ENCODE results near the gene FBXW11. TPM values are rescaled to one million over a fixed set of nuclear protein-coding genes. Genes with fewer than 3 reads are reported as not detected.

The FBXW11 gene
- total and polyA plus RNA-seq, 10 of the 15 experiments (the other 5 are each of a cell fraction or from before 2014, with no cell fraction given), result 4.3 to 61.5 (median 40.0) TPM

DNA sequence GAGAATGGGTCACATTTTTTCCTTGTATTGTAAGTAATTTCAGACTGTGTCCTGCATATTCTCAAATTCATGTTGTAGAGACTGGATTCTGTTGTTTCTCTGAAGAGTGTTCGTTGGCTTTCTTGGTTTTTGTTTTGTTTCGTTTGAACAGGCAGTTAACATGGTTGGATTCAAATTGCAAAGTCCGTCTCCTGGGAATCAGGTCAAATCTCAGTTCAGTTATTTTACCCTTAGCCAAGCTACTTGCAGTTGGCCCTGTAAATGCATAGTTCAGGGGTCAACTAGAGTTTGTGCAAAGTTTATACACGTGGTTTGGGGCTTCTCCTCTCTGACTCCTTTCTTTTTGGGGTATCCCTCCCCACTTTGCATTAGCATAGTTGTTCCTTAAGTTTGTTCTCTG lies 21.7 kb upstream of the FBXW11 start:
- ChIA-PET CTCF (interaction anchor here (1.4 to 1.9 kb wide), 2 partner anchors 10 to 116 kb away, joined by 3 to 7 read pairs; no protein-coding TSS in a partner anchor), RAD21 (ENCODE audit: unreplicated experiment) (interaction anchor here (0.8 kb wide), 1 partner anchor 266 kb away, joined by 3 read pairs; no protein-coding TSS in a partner anchor), POLR2A (interaction anchor here (0.6 to 1.1 kb wide), 3 partner anchors 17 to 51 kb away, joined by 3 to 4 read pairs (median 3); partner anchors contain the start of gene FBXW11), SMC1A (ENCODE audit: uncharacterized antibody, unreplicated experiment) (interaction anchor here (1.2 kb wide), 1 partner anchor 116 kb away, joined by 3 read pairs; no protein-coding TSS in a partner anchor)
- H3K4me3 ChIP-seq, result no peak overlapping the region
- no peaks in the 10 kb centered on the region for H3K79me2 ChIP-seq (ENCODE audit: control insufficient read depth, insufficient read depth, low read length)
- H3K4me1 ChIP-seq (ENCODE audit: control insufficient read depth, insufficient read depth, low read length), result no peaks in the 10 kb centered on the region
- no peak for FAIRE-seq
- no peaks in the 10 kb centered on the region for H3K36me3 ChIP-seq (ENCODE audit: control insufficient read depth in 2 of 2, insufficient read depth in 2 of 2, low read length in 1 of 2)
- 46% methylated on average over 4 of the region's 4 CpGs for WGBS (ENCODE audit: insufficient coverage, insufficient replicate concordance, low lambda C conversion rate, missing lambda C conversion rate)
- no peak overlapping the region for H3K9ac ChIP-seq (ENCODE audit: control insufficient read depth, insufficient read depth, low read length)
- H3K27me3 ChIP-seq (replicated peaks in 1 of 2; ENCODE audit: control insufficient read depth in 2 of 2, insufficient read depth in 2 of 2, low read length in 1 of 2), result no peaks in the 10 kb centered on the region
- no peak for ATAC-seq
- TF ChIP-seq CREB1 (IDR thresholded peaks at IDR 0.05; ENCODE audit: low read depth) (no peak), NKRF (conservative IDR thresholded peaks at IDR 0.05) (no peak)
- TF ChIP-seq, protein P1, sequence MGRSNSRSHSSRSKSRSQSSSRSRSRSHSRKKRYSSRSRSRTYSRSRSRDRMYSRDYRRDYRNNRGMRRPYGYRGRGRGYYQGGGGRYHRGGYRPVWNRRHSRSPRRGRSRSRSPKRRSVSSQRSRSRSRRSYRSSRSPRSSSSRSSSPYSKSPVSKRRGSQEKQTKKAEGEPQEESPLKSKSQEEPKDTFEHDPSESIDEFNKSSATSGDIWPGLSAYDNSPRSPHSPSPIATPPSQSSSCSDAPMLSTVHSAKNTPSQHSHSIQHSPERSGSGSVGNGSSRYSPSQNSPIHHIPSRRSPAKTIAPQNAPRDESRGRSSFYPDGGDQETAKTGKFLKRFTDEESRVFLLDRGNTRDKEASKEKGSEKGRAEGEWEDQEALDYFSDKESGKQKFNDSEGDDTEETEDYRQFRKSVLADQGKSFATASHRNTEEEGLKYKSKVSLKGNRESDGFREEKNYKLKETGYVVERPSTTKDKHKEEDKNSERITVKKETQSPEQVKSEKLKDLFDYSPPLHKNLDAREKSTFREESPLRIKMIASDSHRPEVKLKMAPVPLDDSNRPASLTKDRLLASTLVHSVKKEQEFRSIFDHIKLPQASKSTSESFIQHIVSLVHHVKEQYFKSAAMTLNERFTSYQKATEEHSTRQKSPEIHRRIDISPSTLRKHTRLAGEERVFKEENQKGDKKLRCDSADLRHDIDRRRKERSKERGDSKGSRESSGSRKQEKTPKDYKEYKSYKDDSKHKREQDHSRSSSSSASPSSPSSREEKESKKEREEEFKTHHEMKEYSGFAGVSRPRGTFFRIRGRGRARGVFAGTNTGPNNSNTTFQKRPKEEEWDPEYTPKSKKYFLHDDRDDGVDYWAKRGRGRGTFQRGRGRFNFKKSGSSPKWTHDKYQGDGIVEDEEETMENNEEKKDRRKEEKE (IDR thresholded peaks at IDR 0.05), result no peak
- in situ Hi-C loops (cut with MboI) (no loop called here), intact Hi-C loops (cut with micrococcal nuclease; ENCODE audit: unreplicated experiment) (no loop called here)
- no peak for DNase-seq (ENCODE audit: low read depth, low spot score)
- BruUV-seq (replicated peaks), result no TSS peak
- no peaks in the 10 kb centered on the region for H4K20me1 ChIP-seq (ENCODE audit: control insufficient read depth, insufficient read depth)
- H3K27ac ChIP-seq (ENCODE audit: control insufficient read depth, insufficient read depth), result no peak overlapping the region
- no peak overlapping the region for H3K4me2 ChIP-seq (ENCODE audit: control insufficient read depth, insufficient read depth)
- no peak overlapping the region for H2AFZ ChIP-seq (ENCODE audit: control insufficient read depth, low read depth, low read length)
- peaks cover 5% of the 10 kb centered on the region; the same call in 2 of the 3 replicates for H3K9me3 ChIP-seq (replicated peaks; ENCODE audit: control insufficient read depth, insufficient read depth, low read length)
